SU-DHL-6 (cell line): ENCODE results near the gene MYO7B.

Experiments used
- H2AFZ ChIP-seq: fragments of 200-600 bp; sonication (generic); 2 replicates; pipeline ENCODE4 v1.6.1; 2014; ENCODE audit warnings: low read depth, mild to moderate bottlenecking, moderate library complexity, mixed read lengths, antibody characterized with exemption, low read length; ENCODE audit not compliant: severe bottlenecking
- H3F3A ChIP-seq: fragments of 200-600 bp; shearing (Covaris generic); 2 replicates; pipeline ENCODE4 v1.6.0; 2016; ENCODE audit warnings: antibody characterized with exemption, mild to moderate bottlenecking; ENCODE audit not compliant: insufficient read depth
- H3K27ac ChIP-seq: fragments of 200-600 bp; sonication (generic); 2 replicates; pipeline ENCODE4 v1.5.1; 2016; ENCODE audit warnings: low read depth, mild to moderate bottlenecking, low read length, moderate library complexity, mixed read lengths
- H3K27me3 ChIP-seq: fragments of 200-600 bp; sonication (generic), shearing (Covaris generic); 2 replicates; pipeline ENCODE4 v1.6.0; 2014; ENCODE audit warnings: mild to moderate bottlenecking, low read length
- H3K36me3 ChIP-seq: fragments of 200-600 bp; sonication (generic); 2 replicates; pipeline ENCODE4 v1.6.1; 2014; ENCODE audit warnings: mild to moderate bottlenecking, low read length, mixed read lengths
- H3K4me2 ChIP-seq: fragments of 300-600, 200-600 bp; shearing (Covaris generic), sonication (generic); 2 replicates; pipeline ENCODE4 v1.6.0; 2014; ENCODE audit warnings: low read length, low read depth, mild to moderate bottlenecking; ENCODE audit not compliant: poor library complexity, severe bottlenecking
- H3K4me3 ChIP-seq: fragments of 200-600 bp; sonication (generic); 2 replicates; pipeline ENCODE4 v1.5.1; 2014; ENCODE audit warnings: antibody characterized with exemption, low read length, mild to moderate bottlenecking, mixed read lengths; ENCODE audit not compliant: insufficient read depth, poor library complexity, severe bottlenecking
- H3K79me2 ChIP-seq: fragments of 200-600 bp; sonication (generic); 2 replicates; pipeline ENCODE4 v1.6.1; 2014; ENCODE audit warnings: mild to moderate bottlenecking, low read length, moderate library complexity; ENCODE audit not compliant: insufficient read depth
- H3K9ac ChIP-seq: fragments of 200-600 bp; sonication (generic); 2 replicates; pipeline ENCODE4 v1.7.0; 2014; ENCODE audit warnings: mild to moderate bottlenecking, low read length
- H3K9me2 ChIP-seq: fragments of 200-600 bp; sonication (generic); replicated peaks from 2 replicates; pipeline ENCODE4 v1.6.1; 2014; ENCODE audit warnings: low read length; ENCODE audit not compliant: insufficient read depth
- H3K9me3 ChIP-seq: fragments of 200-600 bp; sonication (generic); 2 replicates; pipeline ENCODE4 v1.6.1; 2014; ENCODE audit warnings: low read length, mixed read lengths; ENCODE audit not compliant: insufficient read depth
- H4K20me1 ChIP-seq: fragments of 200-600 bp; sonication (generic); 2 replicates; pipeline ENCODE4 v1.6.1; 2014; ENCODE audit warnings: low read depth, mild to moderate bottlenecking, antibody characterized with exemption, low read length, moderate library complexity, mixed read lengths
- EZH2phosphoT487 ChIP-seq: fragments of 200-600 bp; sonication (generic), shearing (Covaris generic); conservative IDR thresholded peaks from 2 replicates; pipeline ENCODE4 v1.6.1; 2018; ENCODE audit warnings: mild to moderate bottlenecking, antibody characterized with exemption, low read length, moderate library complexity, mixed read lengths
- TF ChIP-seq, protein P1 (sequence below): fragments of 200-600 bp; sonication (generic); IDR thresholded peaks from one replicate; pipeline ENCODE4 v1.5.1; 2017; ENCODE audit warnings: antibody characterized with exemption, mild to moderate bottlenecking, low read length, moderate library complexity; ENCODE audit not compliant: insufficient read depth, poor library complexity, severe bottlenecking

MYO7B gene

DNA sequence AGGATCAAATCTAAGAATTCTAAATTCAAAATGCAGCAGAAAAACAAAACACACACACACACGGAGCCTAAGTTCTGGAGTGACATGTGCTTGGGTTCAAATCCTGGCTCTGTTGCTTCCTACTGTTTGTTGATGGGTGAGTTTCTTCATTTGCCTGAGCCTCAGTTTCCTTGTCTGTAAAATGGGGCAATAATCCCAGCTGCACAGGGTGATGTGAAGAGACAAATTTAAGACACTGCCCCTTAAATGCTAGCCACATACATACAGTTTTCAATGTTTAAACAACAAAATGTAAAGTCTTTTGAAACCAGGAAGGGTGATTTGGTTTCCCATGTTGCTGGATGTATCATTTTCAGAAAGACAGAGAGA lies 109.5 kb downstream of the MYO7B start:
- H3K27ac ChIP-seq: no peak overlapping the region
- H2AFZ ChIP-seq: no peak overlapping the region
- no peak overlapping the region for H3K4me3 ChIP-seq
- no peaks in the 10 kb centered on the region for H3K9me3 ChIP-seq
- H3K27me3 ChIP-seq: no peaks in the 10 kb centered on the region
- H3K79me2 ChIP-seq: no peaks in the 10 kb centered on the region
- no peak overlapping the region for H3K9ac ChIP-seq
- H3K4me2 ChIP-seq: no peak overlapping the region
- H4K20me1 ChIP-seq: no peaks in the 10 kb centered on the region
- TF ChIP-seq, protein P1, sequence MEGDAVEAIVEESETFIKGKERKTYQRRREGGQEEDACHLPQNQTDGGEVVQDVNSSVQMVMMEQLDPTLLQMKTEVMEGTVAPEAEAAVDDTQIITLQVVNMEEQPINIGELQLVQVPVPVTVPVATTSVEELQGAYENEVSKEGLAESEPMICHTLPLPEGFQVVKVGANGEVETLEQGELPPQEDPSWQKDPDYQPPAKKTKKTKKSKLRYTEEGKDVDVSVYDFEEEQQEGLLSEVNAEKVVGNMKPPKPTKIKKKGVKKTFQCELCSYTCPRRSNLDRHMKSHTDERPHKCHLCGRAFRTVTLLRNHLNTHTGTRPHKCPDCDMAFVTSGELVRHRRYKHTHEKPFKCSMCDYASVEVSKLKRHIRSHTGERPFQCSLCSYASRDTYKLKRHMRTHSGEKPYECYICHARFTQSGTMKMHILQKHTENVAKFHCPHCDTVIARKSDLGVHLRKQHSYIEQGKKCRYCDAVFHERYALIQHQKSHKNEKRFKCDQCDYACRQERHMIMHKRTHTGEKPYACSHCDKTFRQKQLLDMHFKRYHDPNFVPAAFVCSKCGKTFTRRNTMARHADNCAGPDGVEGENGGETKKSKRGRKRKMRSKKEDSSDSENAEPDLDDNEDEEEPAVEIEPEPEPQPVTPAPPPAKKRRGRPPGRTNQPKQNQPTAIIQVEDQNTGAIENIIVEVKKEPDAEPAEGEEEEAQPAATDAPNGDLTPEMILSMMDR: no peak
- no peak for TF ChIP-seq EZH2phosphoT487
- H3F3A ChIP-seq: no peaks in the 10 kb centered on the region
- no peaks in the 10 kb centered on the region for H3K9me2 ChIP-seq
- no peaks in the 10 kb centered on the region for H3K36me3 ChIP-seq

DNA sequence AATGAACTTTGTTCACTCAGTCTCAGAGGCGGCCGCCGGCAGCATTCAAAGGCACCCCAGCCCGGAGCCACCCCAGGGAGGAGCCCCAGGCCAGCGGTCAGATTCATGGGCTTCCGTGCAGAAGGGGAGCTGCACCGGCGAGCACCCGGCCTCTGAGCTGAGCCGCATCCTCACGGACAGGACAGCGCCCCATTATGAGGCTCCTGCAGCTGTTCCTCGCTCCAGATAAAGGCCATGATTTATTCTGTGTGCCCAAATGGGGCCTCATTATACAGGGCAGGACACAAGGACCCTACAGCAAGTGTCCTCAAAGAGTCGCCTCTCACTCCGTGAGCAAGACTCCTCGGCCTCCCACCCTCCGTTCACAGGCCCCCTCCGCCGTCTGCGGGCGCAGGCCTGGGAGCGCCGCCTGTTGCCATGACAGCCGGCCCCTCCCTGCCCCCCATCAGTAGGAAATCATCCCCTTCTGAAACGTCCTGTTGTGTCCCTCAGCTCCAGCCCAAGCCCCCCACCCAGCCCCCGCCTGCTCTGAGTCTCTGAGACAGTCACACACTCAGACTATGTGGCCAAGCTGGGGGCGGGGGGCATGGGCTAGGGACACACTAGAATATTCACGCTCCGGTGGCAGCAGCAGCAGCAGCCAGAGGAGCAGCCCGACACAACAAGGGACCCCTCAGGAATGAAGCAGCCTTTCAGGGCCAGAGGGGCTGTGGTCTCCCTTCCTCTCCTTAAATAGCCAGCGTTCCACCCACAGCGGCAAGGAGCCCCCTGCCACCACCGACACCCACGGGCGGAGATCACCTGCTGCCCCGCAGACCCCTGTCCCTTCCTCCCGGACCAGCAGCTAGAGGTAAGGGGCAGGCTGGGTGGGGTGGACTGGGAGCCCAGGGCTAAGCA lies 110.2 kb downstream of the MYO7B start, which contains the start of gene GPR17:
Gene GPR17, plus strand, starts transcription at position 759 of the 897 bp plus-strand sequence. CDS start 4,583 bp downstream, outside the sequence.
- no peaks in the 10 kb centered on the region for H3K36me3 ChIP-seq
- no peak within 1 kb of the TSS for H3K4me3 ChIP-seq
- no peaks in the 10 kb centered on the region for H3F3A ChIP-seq
- no peak within 1 kb of the TSS for H2AFZ ChIP-seq
- H4K20me1 ChIP-seq: no peaks in the 10 kb centered on the region
- TF ChIP-seq EZH2phosphoT487: no peak
- no peaks in the 10 kb centered on the region for H3K79me2 ChIP-seq
- H3K9me2 ChIP-seq: no peaks in the 10 kb centered on the region
- no peaks in the 10 kb centered on the region for H3K9me3 ChIP-seq
- H3K9ac ChIP-seq: no peak within 1 kb of the TSS
- no peak within 1 kb of the TSS for H3K27ac ChIP-seq
- no peaks in the 10 kb centered on the region for H3K27me3 ChIP-seq
- no peak within 1 kb of the TSS for H3K4me2 ChIP-seq

DNA sequence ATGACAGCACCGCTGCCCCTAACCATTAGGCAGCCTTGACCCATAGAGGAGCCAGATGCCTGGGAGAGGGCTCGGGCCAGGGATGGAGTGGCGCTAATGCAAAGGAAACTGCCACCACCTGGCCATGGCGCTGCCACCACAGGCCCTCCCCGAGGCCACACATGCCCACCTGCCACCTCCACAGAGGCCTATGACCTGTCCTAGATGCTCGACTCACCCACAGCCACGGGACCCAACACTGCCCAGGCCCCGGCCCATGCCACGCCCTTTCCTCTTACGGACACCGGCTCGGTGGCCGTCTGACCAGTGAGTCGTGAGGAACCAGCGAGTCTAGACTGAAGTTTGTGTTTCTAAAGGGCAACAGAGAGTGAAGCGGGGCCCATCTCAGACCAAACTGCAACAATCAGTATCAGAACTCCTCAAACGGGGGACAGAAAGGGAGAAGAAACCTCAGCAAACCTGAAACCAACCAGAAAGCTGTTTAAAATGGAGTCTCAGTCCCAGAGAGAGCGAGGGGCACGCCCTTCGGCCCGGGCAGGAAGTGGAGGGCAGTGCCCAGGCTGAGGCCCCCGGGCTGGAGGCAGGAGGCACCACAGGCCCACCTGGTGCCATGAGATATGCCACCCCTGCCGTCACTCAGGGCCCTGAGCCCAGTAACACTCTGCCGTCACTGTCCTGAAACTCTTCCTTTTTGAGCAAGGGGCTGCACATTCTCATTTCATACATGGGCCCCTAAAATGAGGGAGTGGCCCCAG lies 111.2 kb downstream of the MYO7B start:
- no peak overlapping the region for H3K4me2 ChIP-seq
- no peaks in the 10 kb centered on the region for H3K27me3 ChIP-seq
- no peak overlapping the region for H2AFZ ChIP-seq
- no peaks in the 10 kb centered on the region for H3K79me2 ChIP-seq
- H3K9me3 ChIP-seq: no peaks in the 10 kb centered on the region
- H3F3A ChIP-seq: no peaks in the 10 kb centered on the region
- no peak overlapping the region for H3K9ac ChIP-seq
- H3K27ac ChIP-seq: no peak overlapping the region
- H4K20me1 ChIP-seq: no peaks in the 10 kb centered on the region
- TF ChIP-seq, protein P1: no peak
- no peak for TF ChIP-seq EZH2phosphoT487
- no peaks in the 10 kb centered on the region for H3K9me2 ChIP-seq
- no peak overlapping the region for H3K4me3 ChIP-seq
- no peaks in the 10 kb centered on the region for H3K36me3 ChIP-seq
